H1 (cell line): ENCODE data around the gene PEAK1. TPM values are rescaled to one million over a fixed set of nuclear protein-coding genes. Genes with fewer than 3 reads are reported as not detected.

Experiments
- CTCF ChIA-PET: fragments of 300-600 bp; sonication (Branson Sonifier 250); formaldehyde crosslinking; loops from one replicate; lab custom pipeline; 2021; ENCODE audit not compliant: partially characterized antibody; lab: Charles Lee
- POLR2A ChIA-PET: fragments of 300-600 bp; sonication (Branson Sonifier 250); formaldehyde crosslinking; loops from one replicate; lab custom pipeline; 2021; ENCODE audit warnings: inconsistent platforms; ENCODE audit not compliant: partially characterized antibody; lab: Charles Lee
- DNase-seq, 2 experiments: peaks; one replicate each; pipeline versions ENCODE4 v3.0.0 to v3.0.0-alpha.2; 2010 to 2022; ENCODE audit warnings: low spot score in 2 of 2, low read depth in 1 of 2, mixed read lengths in 1 of 2
- FAIRE-seq: peaks from 2 replicates; lab custom pipeline; 2011; peaks lifted over from hg19 to GRCh38; lab: Jason Lieb, UNC
- H2AFZ ChIP-seq: 2 replicates; pipeline ENCODE4 v1.8.1; 2012; ENCODE audit warnings: low read length, inconsistent platforms
- H2AK5ac ChIP-seq: 2 replicates; pipeline ENCODE4 v1.6.1; 2013; ENCODE audit warnings: low read depth, low read length
- H2BK120ac ChIP-seq: replicated peaks from 2 replicates; pipeline ENCODE3; 2013; ENCODE audit warnings: low read depth, low read length, inconsistent platforms
- H2BK12ac ChIP-seq: 2 replicates; pipeline ENCODE4 v1.6.1; 2013; ENCODE audit warnings: low read depth, low read length
- H2BK15ac ChIP-seq: 2 replicates; pipeline ENCODE4 v1.6.1; 2013; ENCODE audit warnings: low read length
- H2BK20ac ChIP-seq: 2 replicates; pipeline ENCODE4 v1.6.1; 2013; ENCODE audit warnings: low read length
- H2BK5ac ChIP-seq: 2 replicates; pipeline ENCODE4 v1.6.1; 2013; ENCODE audit warnings: low read depth, low read length
- H3K14ac ChIP-seq: 2 replicates; pipeline ENCODE4 v1.6.1; 2013; ENCODE audit warnings: inconsistent platforms; ENCODE audit not compliant: insufficient read length
- H3K18ac ChIP-seq: 2 replicates; pipeline ENCODE4 v1.6.1; 2013; ENCODE audit warnings: low read length; ENCODE audit errors: extremely low read depth
- H3K23ac ChIP-seq: 2 replicates; pipeline ENCODE4 v1.6.1; 2013; ENCODE audit warnings: inconsistent platforms; ENCODE audit not compliant: insufficient read length
- H3K23me2 ChIP-seq: 2 replicates; pipeline ENCODE4 v1.6.1; 2013; ENCODE audit warnings: low read depth, low read length
- H3K27ac ChIP-seq: 2 replicates; pipeline ENCODE4 v1.6.1; 2011; ENCODE audit warnings: low read depth, low read length, inconsistent platforms
- H3K27me3 ChIP-seq, 4 experiments: replicated peaks in 1 of 4; 1 replicate in 1 of 4; 2 replicates in 3 of 4; pipeline versions ENCODE4 v1.6.1 to v1.8.1; 2011 to 2013; ENCODE audit warnings: low read length in 3 of 4, mild to moderate bottlenecking in 3 of 4, inconsistent platforms in 2 of 4, mixed read lengths in 2 of 4, moderate library complexity in 1 of 4; ENCODE audit not compliant: control insufficient read depth in 3 of 4, insufficient read depth in 3 of 4; ENCODE audit errors: extremely low read depth in 1 of 4
- H3K36me3 ChIP-seq, 4 experiments: 2 replicates each; pipeline versions ENCODE4 v1.6.1 to v1.8.1; 2011 to 2013; ENCODE audit warnings: mild to moderate bottlenecking in 4 of 4, low read length in 3 of 4, moderate library complexity in 2 of 4, control low read depth in 1 of 4, inconsistent platforms in 1 of 4; ENCODE audit not compliant: insufficient read depth in 4 of 4, control insufficient read depth in 2 of 4
- H3K4ac ChIP-seq: replicated peaks from 2 replicates; pipeline ENCODE3; 2013; ENCODE audit warnings: low read length, low read depth, mixed read lengths, inconsistent platforms; ENCODE audit not compliant: insufficient read length
- H3K4me1 ChIP-seq, 4 experiments: replicated peaks in 1 of 4; 1 replicate in 1 of 4; 2 replicates in 3 of 4; pipeline versions ENCODE4 v1.6.1 to v1.8.1; 2011 to 2013; ENCODE audit warnings: low read length in 3 of 4, inconsistent platforms in 2 of 4, mixed read lengths in 1 of 4; ENCODE audit not compliant: insufficient read depth in 4 of 4, control insufficient read depth in 3 of 4
- H3K4me2 ChIP-seq, 2 experiments: 2 replicates each; pipeline versions ENCODE4 v1.6.1 to v1.8.1; 2011 to 2013; ENCODE audit warnings: low read depth in 2 of 2, low read length in 2 of 2, control low read depth in 1 of 2, inconsistent platforms in 1 of 2, mild to moderate bottlenecking in 1 of 2; ENCODE audit not compliant: insufficient read depth in 1 of 2
- H3K4me3 ChIP-seq, 4 experiments: fragments of 200-600, 300-600 bp in 1 of 4; sonication (generic), shearing (Covaris generic), sonication (Bioruptor Twin) in 1 of 4; 2 replicates each; pipeline versions ENCODE4 v1.5.1 to v1.8.1; 2011 to 2016; ENCODE audit warnings: low read length in 4 of 4, low read depth in 3 of 4, control low read depth in 2 of 4, inconsistent platforms in 2 of 4, mild to moderate bottlenecking in 2 of 4, mixed read lengths in 1 of 4, moderate library complexity in 1 of 4; ENCODE audit not compliant: insufficient read depth in 2 of 4; ENCODE audit errors: extremely low read depth in 1 of 4
- H3K56ac ChIP-seq: replicated peaks from 2 replicates; pipeline ENCODE3; 2013; ENCODE audit warnings: low read depth, mild to moderate bottlenecking, mixed read lengths, low read length, inconsistent platforms; ENCODE audit not compliant: insufficient read length
- H3K79me1 ChIP-seq: 2 replicates; pipeline ENCODE4 v1.6.1; 2013; ENCODE audit warnings: low read depth, low read length, control low read depth
- H3K79me2 ChIP-seq, 2 experiments: 2 replicates each; pipeline versions ENCODE4 v1.6.1 to v1.8.1; 2012 to 2013; ENCODE audit warnings: low read length in 2 of 2, mild to moderate bottlenecking in 2 of 2, inconsistent platforms in 1 of 2; ENCODE audit not compliant: insufficient read depth in 2 of 2, control insufficient read depth in 1 of 2
- H3K9ac ChIP-seq, 4 experiments: replicated peaks in 1 of 4; 1 replicate in 1 of 4; 2 replicates in 3 of 4; pipeline versions ENCODE4 v1.6.1 to v1.8.1; 2011 to 2013; ENCODE audit warnings: low read depth in 3 of 4, low read length in 3 of 4, control low read depth in 2 of 4, mild to moderate bottlenecking in 2 of 4, moderate library complexity in 2 of 4, inconsistent platforms in 1 of 4; ENCODE audit errors: extremely low read depth in 1 of 4
- H3K9me3 ChIP-seq, 2 experiments: 2 replicates each; pipeline versions ENCODE4 v1.6.1 to v1.8.1; 2012 to 2013; ENCODE audit warnings: mild to moderate bottlenecking in 2 of 2, moderate library complexity in 2 of 2, control low read depth in 1 of 2, inconsistent platforms in 1 of 2, low read depth in 1 of 2, low read length in 1 of 2, mixed read lengths in 1 of 2; ENCODE audit not compliant: insufficient read depth in 2 of 2
- H4K20me1 ChIP-seq, 2 experiments: replicated peaks in 1 of 2; 2 replicates each; pipeline versions ENCODE3 to v1.8.1; 2011 to 2013; ENCODE audit warnings: inconsistent platforms in 2 of 2, low read length in 2 of 2, mild to moderate bottlenecking in 1 of 2; ENCODE audit not compliant: insufficient read depth in 2 of 2, control insufficient read depth in 1 of 2
- H4K5ac ChIP-seq: 2 replicates; pipeline ENCODE4 v1.6.1; 2013; ENCODE audit warnings: low read length, low read depth, mixed read lengths, inconsistent platforms; ENCODE audit not compliant: insufficient read length
- H4K8ac ChIP-seq: 2 replicates; pipeline ENCODE4 v1.8.0; 2013; ENCODE audit warnings: mild to moderate bottlenecking, moderate library complexity, low read length, inconsistent platforms; ENCODE audit not compliant: insufficient read depth; ENCODE audit errors: extremely low read depth
- H4K91ac ChIP-seq: replicated peaks from 2 replicates; pipeline ENCODE3; 2013; ENCODE audit warnings: low read length, mixed read lengths, inconsistent platforms; ENCODE audit not compliant: insufficient read length
- BCL11A ChIP-seq, 2 experiments: IDR thresholded peaks; one replicate each; pipeline ENCODE4 v1.6.1; 2011; ENCODE audit warnings: low read depth in 2 of 2, low read length in 2 of 2, mild to moderate bottlenecking in 2 of 2
- EZH2 ChIP-seq: fragments of 200-600 bp; sonication (generic); IDR thresholded peaks from 2 replicates; pipeline ENCODE4 v1.7.1; 2012; ENCODE audit warnings: low read depth, mild to moderate bottlenecking, moderate library complexity, low read length, inconsistent platforms; ENCODE audit not compliant: severe bottlenecking
- GTF2F1 ChIP-seq: IDR thresholded peaks from 2 replicates; pipeline ENCODE4 v1.6.1; 2012; ENCODE audit warnings: low read depth, low read length, improper control_type of control experiment, borderline replicate concordance
- HDAC2 ChIP-seq, 2 experiments: fragments of 300-600 bp in 1 of 2; sonication (generic) in 1 of 2; IDR thresholded peaks; 2 replicates each; pipeline ENCODE4 v1.6.1; 2011 to 2012; ENCODE audit warnings: low read depth in 2 of 2, low read length in 2 of 2, mild to moderate bottlenecking in 2 of 2, moderate library complexity in 2 of 2, borderline replicate concordance in 1 of 2, inconsistent platforms in 1 of 2
- HDAC6 ChIP-seq: IDR thresholded peaks from one replicate; pipeline ENCODE4 v1.7.1; 2012; ENCODE audit warnings: low read depth, mild to moderate bottlenecking, inconsistent platforms, low read length, moderate library complexity
- KDM4A ChIP-seq: IDR thresholded peaks from one replicate; pipeline ENCODE4 v1.7.1; 2012; ENCODE audit warnings: low read depth, mild to moderate bottlenecking, moderate library complexity, low read length, inconsistent platforms; ENCODE audit not compliant: severe bottlenecking
- SP2 ChIP-seq: IDR thresholded peaks from 2 replicates; pipeline ENCODE4 v1.6.1; 2012; ENCODE audit warnings: mild to moderate bottlenecking, low read length, inconsistent platforms
- TAF1 ChIP-seq: IDR thresholded peaks from 2 replicates; pipeline ENCODE4 v1.6.1; 2011; ENCODE audit warnings: mild to moderate bottlenecking, low read depth, low read length
- ZNF274 ChIP-seq: IDR thresholded peaks from 2 replicates; pipeline ENCODE4 v1.7.0; 2012; ENCODE audit warnings: low read length, borderline replicate concordance; ENCODE audit errors: extremely low read depth
- WGBS, 2 experiments: shearing (Covaris generic) in 1 of 2; methylation state at CpG; one replicate each; pipeline versions ENCODE4 v1.1.6 to v1.1.7; 2013 to 2015; ENCODE audit warnings: low lambda C conversion rate in 2 of 2, mixed read lengths in 2 of 2, inconsistent platforms in 1 of 2, low coverage in 1 of 2, missing lambda C conversion rate in 1 of 2; ENCODE audit not compliant: insufficient replicate concordance in 2 of 2, insufficient coverage in 1 of 2, insufficient read length in 1 of 2; ENCODE audit errors: extremely low coverage in 1 of 2, missing lambda C conversion rate in 1 of 2; 5-methylcytosine and 5-hydroxymethylcytosine counted together
- polyA plus RNA-seq, 7 experiments: library from polyadenylated mRNA; depleted of rRNA in 3 of 7; stranded (reverse) in 5 of 7; unstranded in 2 of 7; fragments of >200 nt in 5 of 7; fragments of 200-250 nt in 2 of 7; gene quantifications; 1 replicate in 5 of 7; 2 replicates in 1 of 7; 4 replicates in 1 of 7; pipeline versions ENCODE4 v1.2.1 to v1.2.3, GENCODE V29; 2011 to 2013; ENCODE audit warnings: missing spikeins in 2 of 7, mixed read lengths in 2 of 7
- total RNA-seq: library from RNA; stranded (reverse); fragmentation: NEBNext Ultra II Directional; extraction: Animal tissue kit (Norgen Biotek cat#: 25700); gene quantifications from 2 replicates; pipeline ENCODE4 v1.2.1, GENCODE V29; 2021
- TF ChIP-seq, protein P1 (sequence below): IDR thresholded peaks from 2 replicates; pipeline ENCODE4 v1.6.1; 2012; ENCODE audit warnings: low read length, inconsistent platforms

PEAK1 gene
- total and polyA plus RNA-seq, 2 of the 8 experiments (the other 6 are each of a cell fraction or from before 2014, with no cell fraction given) = 8.8 to 44.8 TPM

DNA sequence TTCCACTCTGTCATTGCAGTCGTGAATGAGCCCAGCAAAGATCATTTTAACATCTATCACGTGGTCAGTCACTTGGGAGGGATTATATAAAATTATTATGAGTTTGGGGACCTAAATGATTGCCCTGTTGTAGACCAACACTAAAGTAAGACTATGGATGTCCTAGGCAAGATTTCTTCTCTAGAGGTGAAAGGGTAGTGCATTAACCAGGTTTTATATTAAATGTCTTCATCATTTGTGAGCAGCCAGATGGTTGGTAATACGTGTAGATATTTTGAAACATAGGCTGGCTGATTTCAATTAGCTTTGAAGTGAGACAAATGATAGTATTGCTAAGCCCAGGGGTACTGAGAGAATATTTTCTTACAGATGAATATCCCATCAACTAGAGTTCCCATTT is 198.7 kb downstream of the PEAK1 start:
- 92% methylated on average over 3 of the region's 3 CpGs; no CpG with 5 or more reads in 1 of the 2 experiments for WGBS, 2 experiments
- FAIRE-seq (no peak), DNase-seq (no peak)
- Histone ChIP-seq H4K5ac (no peak overlapping the region), H3K23ac (no peak overlapping the region), H3K9me3 (no peaks in the 10 kb centered on the region), H2AFZ (no peak overlapping the region), H4K8ac (no peak overlapping the region), H3K27me3 (no peaks in the 10 kb centered on the region), H3K23me2 (no peaks in the 10 kb centered on the region), H2BK15ac (no peak overlapping the region), H3K14ac (no peak overlapping the region), H3K56ac (no peak overlapping the region), H2AK5ac (no peak overlapping the region), H3K4ac (no peak overlapping the region), H3K79me2 (no peaks in the 10 kb centered on the region), H3K4me1 (no peaks in the 10 kb centered on the region), H2BK120ac (no peak overlapping the region), H3K9ac (no peak overlapping the region), H3K36me3 (no peaks in the 10 kb centered on the region), H4K91ac (no peak overlapping the region), H3K18ac (no peak overlapping the region), H2BK20ac (no peak overlapping the region), H3K4me2 (no peak overlapping the region), H2BK12ac (no peak overlapping the region), H4K20me1 (no peaks in the 10 kb centered on the region), H2BK5ac (no peak overlapping the region), H3K27ac (no peak overlapping the region), H3K4me3 (no peak overlapping the region), H3K79me1 (no peaks in the 10 kb centered on the region)
- CTCF ChIA-PET = interaction anchor here (1.2 kb wide), 1 partner anchor 9 kb away, joined by 4 read pairs; no protein-coding TSS in a partner anchor
- POLR2A ChIA-PET = no interaction called here
- TF ChIP-seq HDAC6 = no peak
- TF ChIP-seq BCL11A (IDR thresholded peaks at IDR 0.05; ENCODE audit: low read depth in 2 of 2, low read length in 2 of 2) = no peak
- TF ChIP-seq ZNF274 = no peak
- TF ChIP-seq, protein P1, sequence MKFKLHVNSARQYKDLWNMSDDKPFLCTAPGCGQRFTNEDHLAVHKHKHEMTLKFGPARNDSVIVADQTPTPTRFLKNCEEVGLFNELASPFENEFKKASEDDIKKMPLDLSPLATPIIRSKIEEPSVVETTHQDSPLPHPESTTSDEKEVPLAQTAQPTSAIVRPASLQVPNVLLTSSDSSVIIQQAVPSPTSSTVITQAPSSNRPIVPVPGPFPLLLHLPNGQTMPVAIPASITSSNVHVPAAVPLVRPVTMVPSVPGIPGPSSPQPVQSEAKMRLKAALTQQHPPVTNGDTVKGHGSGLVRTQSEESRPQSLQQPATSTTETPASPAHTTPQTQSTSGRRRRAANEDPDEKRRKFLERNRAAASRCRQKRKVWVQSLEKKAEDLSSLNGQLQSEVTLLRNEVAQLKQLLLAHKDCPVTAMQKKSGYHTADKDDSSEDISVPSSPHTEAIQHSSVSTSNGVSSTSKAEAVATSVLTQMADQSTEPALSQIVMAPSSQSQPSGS = no peak
- no peak for TF ChIP-seq EZH2
- TF ChIP-seq GTF2F1 = no peak
- TF ChIP-seq TAF1 = no peak
- TF ChIP-seq HDAC2 (IDR thresholded peaks at IDR 0.05; ENCODE audit: borderline replicate concordance in 1 of 2, low read depth in 2 of 2, low read length in 2 of 2) = no peak
- no peak for TF ChIP-seq KDM4A
- no peak for TF ChIP-seq SP2
